ENCODE data around the gene THSD4. TPM values are rescaled to one million over a fixed set of nuclear protein-coding genes. Genes with fewer than 3 reads are reported as not detected.
A peak's percentile ranks its signal among the peaks of the same experiment; 100 is the strongest.

THSD4 gene
- total RNA-seq, 1 experiment from 2014 or later: 6.4 TPM

DNA sequence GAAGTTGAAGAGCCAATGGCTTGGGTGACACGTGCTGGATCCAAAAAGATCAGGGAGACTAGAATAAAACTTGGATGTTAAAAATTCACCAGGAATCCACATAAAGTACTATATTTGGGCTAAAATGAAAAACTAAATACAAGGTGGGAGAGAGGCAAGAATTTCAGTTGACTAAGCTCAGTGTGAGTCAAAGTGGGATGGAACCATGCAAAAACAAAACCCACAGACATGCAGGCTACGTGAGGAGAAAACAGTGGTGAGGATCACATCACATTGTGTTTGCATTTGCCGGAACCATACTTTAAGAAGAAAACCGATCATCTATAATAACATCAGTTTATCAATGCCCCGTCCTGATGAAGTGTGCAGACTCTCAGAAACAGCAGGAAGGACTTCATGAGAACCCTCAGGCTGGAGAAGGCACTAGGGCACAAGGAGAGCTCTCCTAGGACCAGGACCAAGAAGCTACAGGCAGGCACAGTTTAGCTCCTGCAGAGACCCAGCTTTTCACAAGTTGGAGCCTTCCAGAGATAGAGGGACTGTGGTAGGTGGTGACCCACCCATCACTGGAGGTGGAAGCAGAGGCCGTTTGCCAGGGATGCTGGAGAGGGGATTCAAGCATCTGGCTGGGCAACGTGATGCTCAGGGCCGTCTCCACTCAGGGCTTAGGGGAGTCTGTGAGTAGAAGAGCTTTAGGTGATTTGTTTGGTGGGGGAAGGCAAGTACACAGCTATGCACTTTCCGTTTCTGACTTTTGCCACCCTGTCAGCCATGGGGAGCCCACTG lies 666.1 kb downstream of the THSD4 start:
- no peak for DNase-seq (ENCODE audit: low spot score)

DNA sequence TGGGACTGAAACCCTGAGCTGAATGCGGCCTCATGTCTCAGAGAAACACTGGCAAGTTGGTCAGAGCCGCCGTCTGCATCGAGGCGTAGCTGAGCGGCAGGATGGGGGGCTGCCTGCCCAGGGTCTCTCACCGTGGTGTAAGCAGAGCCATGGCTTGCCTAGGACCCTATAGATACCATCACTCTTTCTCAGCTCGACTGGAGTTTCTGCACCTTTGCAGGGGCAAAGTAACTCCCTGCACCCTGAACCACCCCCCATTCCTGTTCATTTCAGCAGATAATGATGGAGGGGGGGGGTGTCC lies 666.6 kb downstream of the THSD4 start:
- DNase-seq (ENCODE audit: low spot score): no peak

GRCh38 chr15:71782422-71783165 lies 667.3 kb downstream of the THSD4 start:
- no peak for DNase-seq (ENCODE audit: low spot score)

- DNase-seq (ENCODE audit: low spot score): no peak
These were observed 669.4 kb downstream of the THSD4 start for GRCh38 chr15:71784719-71785118.

DNA sequence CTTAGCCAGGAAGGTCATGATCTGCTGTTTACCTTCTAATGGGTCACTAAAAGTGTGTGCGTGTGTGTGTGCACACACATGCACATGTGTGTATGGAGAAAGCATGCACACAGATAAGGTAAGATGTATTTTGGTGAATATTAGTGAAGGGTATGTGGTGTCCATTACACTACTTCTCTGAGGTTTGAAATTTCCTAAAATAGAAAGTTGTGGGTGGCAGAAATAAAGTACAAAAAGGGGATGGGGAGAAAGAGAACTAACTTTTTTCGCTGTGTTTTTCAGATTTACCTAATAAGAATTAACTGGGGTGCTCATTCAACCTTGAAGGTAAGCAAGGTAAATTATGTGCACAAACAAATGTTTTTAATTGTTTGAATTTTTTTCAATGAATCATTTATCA lies 670.7 kb downstream of the THSD4 start:
- DNase-seq (ENCODE audit: low spot score): no peak

DNA sequence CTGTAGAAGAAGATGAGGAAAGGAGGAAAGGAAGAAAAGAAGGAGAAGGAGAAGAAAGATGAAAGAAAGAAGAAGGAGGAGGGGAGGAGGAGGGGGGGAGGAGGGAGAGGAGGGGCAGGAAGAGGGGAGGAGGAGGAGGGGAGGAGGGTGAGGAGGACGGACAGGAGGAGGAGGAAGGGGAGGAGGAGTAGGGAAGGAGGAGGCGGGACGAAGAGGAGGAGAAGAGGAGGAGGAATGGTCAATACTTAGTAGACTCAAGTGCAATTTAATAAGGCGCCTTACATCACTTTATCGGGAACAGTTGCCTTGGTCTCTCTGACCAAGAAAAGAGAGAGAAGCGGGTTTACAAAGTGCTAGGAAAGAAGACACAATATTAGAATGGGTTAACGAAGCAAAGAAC lies 671.4 kb downstream of the THSD4 start:
- DNase-seq (ENCODE audit: low spot score): no peak

DNA sequence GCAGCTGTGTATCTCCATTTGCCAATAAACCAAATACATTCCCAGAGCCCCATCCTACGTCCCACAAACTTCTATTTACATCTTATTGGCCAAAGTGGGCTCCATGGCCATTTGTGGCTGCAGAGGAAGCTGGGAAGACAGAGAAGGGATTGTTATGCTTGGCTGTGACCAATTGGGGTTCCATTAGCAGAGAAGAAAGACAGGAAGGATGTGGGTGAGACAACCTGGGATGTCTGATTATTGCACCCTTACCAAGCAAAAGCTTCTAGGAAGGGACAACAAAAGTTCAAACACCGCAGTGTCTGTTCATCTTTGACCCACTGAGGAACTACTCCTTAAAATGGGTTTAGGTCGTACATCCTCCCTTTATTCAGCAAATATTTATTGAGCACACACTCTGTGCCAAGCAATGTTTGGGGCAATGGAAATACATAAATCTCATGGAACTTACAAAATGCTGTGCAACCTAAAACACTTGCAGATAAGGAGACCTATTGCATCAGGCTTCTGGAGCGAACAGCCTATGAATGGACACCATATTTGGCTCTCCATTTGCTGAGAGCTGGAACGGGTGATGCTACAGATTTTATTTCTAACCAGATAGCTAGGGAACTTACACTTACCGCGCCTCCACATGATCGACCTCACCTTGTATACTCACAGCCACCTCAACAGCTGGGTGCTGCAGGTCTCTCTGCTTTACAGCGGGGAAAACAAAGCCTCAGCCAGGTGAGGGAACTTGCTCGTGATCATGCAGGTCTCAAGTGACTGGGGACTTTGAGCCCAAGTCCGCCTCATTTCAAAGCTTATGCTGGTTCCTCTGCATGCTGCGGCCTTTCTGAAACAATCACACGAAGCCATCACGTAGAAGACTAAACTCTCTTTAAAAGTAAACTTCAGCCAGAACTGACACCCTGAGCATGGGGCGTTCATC lies 673.6 kb downstream of the THSD4 start:
- DNase-seq (ENCODE audit: low spot score): no peak

DNA sequence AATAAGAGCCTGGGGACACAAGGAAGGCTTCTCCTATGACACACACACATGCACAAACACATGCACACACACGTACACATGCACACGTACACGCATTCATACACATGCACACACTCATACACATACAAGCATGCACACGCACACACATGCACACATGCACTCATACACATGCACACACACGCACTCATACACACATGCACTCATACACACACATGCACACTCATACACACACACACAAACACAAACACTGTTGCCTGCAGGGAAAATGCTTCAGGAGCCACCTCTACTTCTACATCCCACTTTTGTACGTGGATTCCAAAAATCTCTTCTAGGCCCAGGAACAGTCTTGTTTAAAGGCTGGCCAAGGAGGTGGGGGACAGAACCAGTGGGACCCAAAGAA lies 674.3 kb downstream of the THSD4 start:
- no peak for DNase-seq (ENCODE audit: low spot score)

- DNase-seq (ENCODE audit: low spot score): peak; percentile 82
These were observed 674.8 kb downstream of the THSD4 start for GRCh38 chr15:71790081-71790480.

DNA sequence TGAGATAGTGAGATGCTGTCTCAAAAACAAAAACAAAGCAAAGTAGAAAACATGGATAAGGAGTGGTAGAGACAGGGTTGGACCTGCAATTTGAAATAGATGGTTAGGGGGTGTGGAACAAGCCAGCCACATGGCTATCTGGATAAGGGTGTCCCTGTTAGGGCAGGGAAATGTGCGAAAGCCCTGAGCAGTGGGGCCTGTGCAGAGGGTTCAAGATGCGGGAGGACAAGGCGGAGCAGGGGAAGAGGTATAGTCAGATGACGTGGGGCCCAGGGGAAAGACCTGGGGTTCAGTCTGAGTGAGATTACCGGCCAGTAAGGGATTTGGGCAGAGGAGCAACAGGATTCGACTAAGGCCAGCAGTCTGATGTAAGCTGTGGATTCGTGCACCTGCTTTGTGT lies 676.7 kb downstream of the THSD4 start:
- DNase-seq (ENCODE audit: low spot score): no peak

DNA sequence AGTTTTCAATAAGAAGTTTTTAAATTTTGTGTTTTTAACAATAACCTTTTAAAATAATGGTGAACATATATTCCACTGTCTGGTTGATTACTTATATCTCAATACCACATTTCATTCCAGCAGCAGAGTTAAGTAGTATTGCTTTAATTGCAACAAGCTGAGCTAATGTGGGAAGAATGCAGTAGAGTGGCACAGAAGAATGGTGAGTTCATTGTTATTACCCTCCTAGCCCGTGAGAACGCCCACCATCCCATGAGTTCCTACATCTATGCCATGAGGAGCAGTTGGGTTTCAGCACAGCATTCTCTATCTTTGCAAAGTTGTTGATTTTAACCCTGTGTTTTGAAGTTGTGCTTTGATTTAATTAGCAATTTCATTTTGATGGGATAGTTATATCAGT lies 677.2 kb downstream of the THSD4 start:
- DNase-seq (ENCODE audit: low spot score): peak; percentile 80

- DNase-seq (ENCODE audit: low spot score): no peak
These were observed 683.4 kb downstream of the THSD4 start for GRCh38 chr15:71798641-71799040.

DNA sequence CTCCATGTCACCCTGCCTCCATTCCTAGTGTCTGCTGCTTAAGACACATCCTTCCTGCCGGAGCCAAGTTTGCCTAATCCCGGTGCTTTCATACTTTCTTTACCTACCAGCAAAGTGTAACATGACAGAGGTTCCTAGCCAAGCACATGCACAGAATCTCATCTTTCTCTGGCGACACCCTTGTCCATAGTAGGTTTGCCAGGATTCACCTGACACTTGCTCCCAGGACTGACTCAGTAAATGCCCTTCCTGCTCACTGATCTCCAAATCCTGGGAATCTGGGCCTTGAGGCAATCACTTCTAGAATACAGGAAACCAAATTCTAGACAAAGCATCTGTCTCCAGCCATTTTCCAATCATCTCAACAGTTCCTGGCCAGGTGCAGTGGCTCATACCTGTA lies 684.9 kb downstream of the THSD4 start:
- DNase-seq (ENCODE audit: low spot score): no peak

GRCh38 chr15:71800835-71801745 lies 685.8 kb downstream of the THSD4 start:
- peak; percentile 73 for DNase-seq (ENCODE audit: low spot score)

GRCh38 chr15:71801935-71802655 lies 686.8 kb downstream of the THSD4 start:
- DNase-seq (ENCODE audit: low spot score): no peak

DNA sequence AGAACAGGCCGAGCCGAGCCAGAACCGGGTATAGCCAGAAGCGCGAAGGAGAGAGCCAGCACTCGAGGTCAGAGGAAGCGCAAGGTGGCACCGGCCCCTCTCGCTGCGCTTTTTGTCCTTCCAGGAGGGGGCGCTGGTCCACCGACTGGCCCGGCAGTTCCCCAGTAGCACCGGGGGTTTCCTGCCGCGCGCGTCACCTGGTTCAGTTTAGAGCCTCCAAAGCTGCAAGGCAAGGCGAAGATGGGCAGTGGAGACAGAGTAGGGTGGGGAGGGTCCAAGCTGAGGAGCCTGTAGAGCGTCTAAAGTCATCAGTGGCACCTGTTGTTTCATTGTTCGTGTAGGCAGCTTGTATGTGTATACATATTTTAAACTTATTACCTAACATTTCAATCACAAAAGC lies 687.5 kb downstream of the THSD4 start:
- DNase-seq (ENCODE audit: low spot score): no peak

DNA sequence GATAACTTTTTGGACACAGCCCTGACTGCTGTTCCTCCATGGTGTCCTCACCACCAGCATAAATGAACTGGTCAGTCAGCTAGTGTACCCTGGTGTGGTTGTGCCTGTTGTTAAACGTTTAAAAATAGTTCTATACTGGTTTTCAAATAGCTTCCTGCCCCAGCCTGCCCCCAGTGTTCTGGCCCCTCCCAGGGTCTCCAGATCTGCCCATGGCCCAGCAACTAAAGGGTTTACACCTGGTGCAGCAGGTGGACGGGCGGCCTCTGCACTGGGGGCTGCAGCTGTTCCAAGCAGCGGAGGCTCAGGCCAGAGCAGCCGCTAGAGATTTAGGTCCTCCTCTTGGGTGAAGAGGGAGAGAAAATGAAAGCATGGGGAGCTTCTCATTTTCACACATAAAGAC lies 689.0 kb downstream of the THSD4 start:
- no peak for DNase-seq (ENCODE audit: low spot score)

GRCh38 chr15:71804695-71805470 lies 689.6 kb downstream of the THSD4 start:
- no peak for DNase-seq (ENCODE audit: low spot score)

DNA sequence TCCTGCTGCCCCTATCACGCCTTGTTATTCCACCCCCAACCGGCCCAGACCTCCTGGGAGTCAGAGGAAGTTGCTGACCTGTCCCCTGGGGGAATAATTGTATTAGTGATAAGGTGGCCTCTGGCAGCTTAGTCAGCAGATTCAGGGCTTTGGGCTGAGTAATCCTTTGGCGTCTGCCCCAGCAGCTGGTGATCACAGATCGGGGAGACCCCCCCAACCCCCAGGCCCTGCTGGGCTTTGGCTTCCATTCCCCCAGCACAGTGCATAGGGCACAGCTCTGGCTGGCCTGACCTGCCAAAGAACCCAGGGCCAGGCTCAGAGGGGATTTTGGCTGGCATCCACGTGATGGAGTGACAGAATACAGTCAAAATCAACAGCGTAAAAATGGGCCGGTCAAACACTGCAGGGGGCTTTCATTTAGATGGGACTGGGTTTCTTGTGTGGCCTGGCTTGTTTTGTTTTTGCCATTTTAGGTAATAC lies 691.2 kb downstream of the THSD4 start:
- DNase-seq (ENCODE audit: low spot score): peak; percentile 70
